WERI-Rb-1 (cell line): ENCODE data around the gene CST6.

ENCODE experiments used
- DNase-seq: peaks from one replicate; pipeline ENCODE4 v3.0.0-alpha.2; 2020
- H3K27ac ChIP-seq: fragments of 250-450 bp; sonication (Bioruptor Pico); 2 replicates; pipeline ENCODE4 v1.5.1; 2020; ENCODE audit warnings: mild to moderate bottlenecking, moderate library complexity
- H3K27me3 ChIP-seq: fragments of 250-450 bp; sonication (Bioruptor Pico); 2 replicates; pipeline ENCODE4 v1.5.1; 2021; ENCODE audit warnings: mild to moderate bottlenecking, low read depth, moderate library complexity; ENCODE audit not compliant: insufficient read depth, severe bottlenecking
- H3K36me3 ChIP-seq: fragments of 250-450 bp; sonication (Bioruptor Pico); 2 replicates; pipeline ENCODE4 v1.5.1; 2020; ENCODE audit warnings: mild to moderate bottlenecking, moderate library complexity
- H3K4me3 ChIP-seq: 2 replicates; pipeline ENCODE4 v1.5.1; 2011; ENCODE audit warnings: low read depth, mild to moderate bottlenecking, control low read depth, low read length
- H3K9me3 ChIP-seq: fragments of 250-450 bp; sonication (Bioruptor Pico); 2 replicates; pipeline ENCODE4 v1.5.1; 2021; ENCODE audit warnings: mild to moderate bottlenecking, moderate library complexity; ENCODE audit not compliant: severe bottlenecking
- TF ChIP-seq, protein P1 (sequence below): IDR thresholded peaks from 2 replicates; pipeline ENCODE4 v1.5.1; 2011; ENCODE audit warnings: low read depth, mild to moderate bottlenecking, control low read depth, inconsistent platforms, low read length

CST6 gene, protein sequence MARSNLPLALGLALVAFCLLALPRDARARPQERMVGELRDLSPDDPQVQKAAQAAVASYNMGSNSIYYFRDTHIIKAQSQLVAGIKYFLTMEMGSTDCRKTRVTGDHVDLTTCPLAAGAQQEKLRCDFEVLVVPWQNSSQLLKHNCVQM

DNA sequence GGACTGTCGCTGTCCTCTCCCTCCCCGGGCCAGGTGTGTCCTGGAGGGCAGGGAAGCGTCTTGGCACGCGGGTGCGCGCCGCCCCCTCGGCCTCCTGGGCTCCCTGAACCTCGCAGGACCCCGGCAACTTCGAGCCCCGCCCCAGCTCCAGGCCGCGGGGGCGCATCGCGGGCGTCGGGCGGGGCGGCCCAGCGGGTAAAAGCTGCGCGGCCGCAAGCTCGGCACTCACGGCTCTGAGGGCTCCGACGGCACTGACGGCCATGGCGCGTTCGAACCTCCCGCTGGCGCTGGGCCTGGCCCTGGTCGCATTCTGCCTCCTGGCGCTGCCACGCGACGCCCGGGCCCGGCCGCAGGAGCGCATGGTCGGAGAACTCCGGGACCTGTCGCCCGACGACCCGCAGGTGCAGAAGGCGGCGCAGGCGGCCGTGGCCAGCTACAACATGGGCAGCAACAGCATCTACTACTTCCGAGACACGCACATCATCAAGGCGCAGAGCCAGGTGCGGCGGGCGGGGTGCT is at the start of gene CST6:
TSS of gene CST6 (plus strand) at position 224 of the 519 bp plus-strand sequence. CDS start at position 261, 37 bp downstream.
- no peak within 1 kb of the TSS for H3K27ac ChIP-seq
- TF ChIP-seq, protein P1, sequence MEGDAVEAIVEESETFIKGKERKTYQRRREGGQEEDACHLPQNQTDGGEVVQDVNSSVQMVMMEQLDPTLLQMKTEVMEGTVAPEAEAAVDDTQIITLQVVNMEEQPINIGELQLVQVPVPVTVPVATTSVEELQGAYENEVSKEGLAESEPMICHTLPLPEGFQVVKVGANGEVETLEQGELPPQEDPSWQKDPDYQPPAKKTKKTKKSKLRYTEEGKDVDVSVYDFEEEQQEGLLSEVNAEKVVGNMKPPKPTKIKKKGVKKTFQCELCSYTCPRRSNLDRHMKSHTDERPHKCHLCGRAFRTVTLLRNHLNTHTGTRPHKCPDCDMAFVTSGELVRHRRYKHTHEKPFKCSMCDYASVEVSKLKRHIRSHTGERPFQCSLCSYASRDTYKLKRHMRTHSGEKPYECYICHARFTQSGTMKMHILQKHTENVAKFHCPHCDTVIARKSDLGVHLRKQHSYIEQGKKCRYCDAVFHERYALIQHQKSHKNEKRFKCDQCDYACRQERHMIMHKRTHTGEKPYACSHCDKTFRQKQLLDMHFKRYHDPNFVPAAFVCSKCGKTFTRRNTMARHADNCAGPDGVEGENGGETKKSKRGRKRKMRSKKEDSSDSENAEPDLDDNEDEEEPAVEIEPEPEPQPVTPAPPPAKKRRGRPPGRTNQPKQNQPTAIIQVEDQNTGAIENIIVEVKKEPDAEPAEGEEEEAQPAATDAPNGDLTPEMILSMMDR, result no peak

DNA sequence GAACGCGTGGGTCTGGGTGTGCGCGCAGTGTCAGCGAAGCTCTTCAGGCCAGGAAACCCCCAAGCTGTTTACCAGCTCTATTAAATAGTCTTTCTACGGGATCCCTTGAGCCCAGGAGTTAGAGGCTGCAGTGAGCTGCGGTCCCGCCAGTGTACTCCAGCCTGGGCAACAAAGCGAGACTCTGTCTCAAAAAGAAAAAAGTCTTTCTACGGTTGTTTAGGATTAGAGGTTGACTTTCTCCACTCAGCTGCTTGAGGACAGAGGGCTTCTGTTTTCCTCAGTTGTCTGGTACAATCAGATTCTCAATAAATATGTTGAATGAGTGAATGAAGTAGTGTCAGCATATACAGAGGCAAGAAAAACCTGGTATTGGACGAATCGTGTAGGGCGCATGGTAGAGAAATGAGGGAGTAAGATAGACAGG is 49.7 kb upstream of the CST6 start:
- no peak for DNase-seq
- H3K36me3 ChIP-seq, result peaks cover 35% of the 10 kb centered on the region
- TF ChIP-seq, protein P1, result no peak
- H3K27me3 ChIP-seq, result no peaks in the 10 kb centered on the region
- H3K27ac ChIP-seq, result peak overlapping the region; percentile 89
- H3K9me3 ChIP-seq, result no peaks in the 10 kb centered on the region
- peak overlapping the region; percentile 83 for H3K4me3 ChIP-seq

More for the DNA sequence above, at the start of gene CST6:
- DNase-seq, result no peak
- no peak within 1 kb of the TSS for H3K4me3 ChIP-seq
- no peaks in the 10 kb centered on the region for H3K36me3 ChIP-seq
- no peaks in the 10 kb centered on the region for H3K9me3 ChIP-seq
- no peaks in the 10 kb centered on the region for H3K27me3 ChIP-seq

DNA sequence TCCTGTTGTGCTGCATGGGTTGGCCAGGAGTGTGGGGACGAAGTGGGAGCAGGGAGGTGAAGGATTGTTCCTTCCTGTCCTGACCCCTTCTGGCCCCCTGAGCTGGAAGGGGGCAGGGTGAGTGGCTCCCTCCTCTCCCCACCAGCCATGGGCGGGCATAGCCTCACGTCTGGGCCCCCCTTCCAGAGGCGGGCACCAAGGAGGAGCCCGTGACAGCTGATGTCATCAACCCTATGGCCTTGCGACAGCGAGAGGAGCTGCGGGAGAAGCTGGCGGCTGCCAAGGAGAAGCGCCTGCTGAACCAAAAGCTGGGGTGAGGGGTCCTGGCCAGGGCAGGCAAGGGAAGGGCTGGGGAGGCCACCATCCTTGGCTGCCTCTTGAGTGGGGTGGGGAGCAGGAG is 46.9 kb upstream of the CST6 start:
- Histone ChIP-seq H3K4me3 (no peak overlapping the region), H3K9me3 (no peaks in the 10 kb centered on the region), H3K27ac (no peak overlapping the region), H3K36me3 (peaks cover 54% of the 10 kb centered on the region), H3K27me3 (no peaks in the 10 kb centered on the region)
- DNase-seq, result no peak
- TF ChIP-seq, protein P1, result no peak

DNA sequence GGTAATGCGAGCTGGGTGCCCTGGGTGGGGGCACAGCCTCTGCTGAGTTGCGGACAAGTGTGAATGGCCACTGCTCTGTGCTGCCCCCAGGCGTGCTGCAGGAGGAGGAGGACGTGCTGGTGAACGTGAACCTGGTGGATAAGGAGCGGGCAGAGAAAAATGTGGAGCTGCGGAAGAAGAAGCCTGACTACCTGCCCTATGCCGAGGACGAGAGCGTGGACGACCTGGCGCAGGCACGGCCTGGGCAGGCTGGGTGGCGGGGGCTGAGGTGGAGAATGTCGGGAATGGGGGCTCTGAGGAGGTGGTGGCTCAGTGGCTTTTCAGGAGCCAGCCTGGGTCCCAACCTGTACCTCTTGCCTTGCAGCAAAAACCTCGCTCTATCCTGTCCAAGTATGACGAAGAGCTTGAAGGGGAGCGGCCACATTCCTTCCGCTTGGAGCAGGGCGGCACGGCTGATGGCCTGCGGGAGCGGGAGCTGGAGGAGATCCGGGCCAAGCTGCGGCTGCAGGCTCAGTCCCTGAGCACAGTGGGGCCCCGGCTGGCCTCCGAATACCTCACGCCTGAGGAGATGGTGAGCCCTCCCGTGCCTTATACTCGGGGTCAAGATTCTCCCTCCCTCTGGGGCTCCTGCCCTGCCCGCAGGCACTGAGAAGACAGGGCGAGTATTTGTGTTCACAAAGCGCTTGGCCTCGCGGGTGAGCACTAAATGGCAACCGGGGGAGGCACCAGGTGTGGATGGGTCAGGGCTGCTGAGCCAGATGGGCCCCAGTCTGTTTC is 45.6 kb upstream of the CST6 start:
- no peak overlapping the region for H3K27ac ChIP-seq
- no peaks in the 10 kb centered on the region for H3K9me3 ChIP-seq
- DNase-seq, result no peak
- TF ChIP-seq, protein P1, result no peak
- H3K4me3 ChIP-seq, result no peak overlapping the region
- H3K27me3 ChIP-seq, result no peaks in the 10 kb centered on the region
- peaks cover 58% of the 10 kb centered on the region for H3K36me3 ChIP-seq

DNA sequence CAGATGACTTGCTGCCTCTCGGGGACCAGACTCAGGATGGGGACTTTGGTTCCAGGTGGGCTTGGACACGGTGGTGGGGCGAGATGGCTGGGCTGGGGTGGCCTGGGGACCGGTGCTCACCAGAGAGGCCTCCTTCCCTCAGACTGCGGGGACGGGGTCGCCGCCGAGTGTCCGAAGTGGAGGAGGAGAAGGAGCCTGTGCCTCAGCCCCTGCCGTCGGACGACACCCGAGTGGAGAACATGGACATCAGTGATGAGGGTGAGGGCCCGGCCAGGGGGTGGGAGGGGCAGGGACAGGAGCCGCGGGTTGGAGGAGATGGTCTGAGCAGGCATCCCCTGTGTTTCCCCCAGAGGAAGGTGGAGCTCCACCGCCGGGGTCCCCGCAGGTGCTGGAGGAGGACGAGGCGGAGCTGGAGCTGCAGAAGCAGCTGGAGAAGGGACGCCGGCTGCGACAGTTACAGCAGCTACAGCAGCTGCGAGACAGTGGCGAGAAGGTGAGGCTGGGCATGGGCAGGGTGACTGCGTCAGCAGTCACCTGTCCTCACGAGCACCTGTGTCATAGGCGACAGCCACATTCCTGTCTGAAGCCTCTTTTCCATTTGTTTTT is 44.4 kb upstream of the CST6 start:
- peaks cover 65% of the 10 kb centered on the region for H3K36me3 ChIP-seq

More for the DNA sequence above, 44.4 kb upstream of the CST6 start:
- Histone ChIP-seq H3K4me3 (no peak overlapping the region), H3K27ac (no peak overlapping the region), H3K9me3 (no peaks in the 10 kb centered on the region), H3K27me3 (no peaks in the 10 kb centered on the region)
- TF ChIP-seq, protein P1, result no peak
- no peak for DNase-seq
